ENCODE measurements around the gene SP1. TPM values are rescaled to one million over a fixed set of nuclear protein-coding genes. Genes with fewer than 3 reads are reported as not detected.

Gene SP1
- total and polyA plus RNA-seq, 2 of the 4 experiments (the other 2 are of a cell fraction) = 19.7 to 53.6 TPM

DNA sequence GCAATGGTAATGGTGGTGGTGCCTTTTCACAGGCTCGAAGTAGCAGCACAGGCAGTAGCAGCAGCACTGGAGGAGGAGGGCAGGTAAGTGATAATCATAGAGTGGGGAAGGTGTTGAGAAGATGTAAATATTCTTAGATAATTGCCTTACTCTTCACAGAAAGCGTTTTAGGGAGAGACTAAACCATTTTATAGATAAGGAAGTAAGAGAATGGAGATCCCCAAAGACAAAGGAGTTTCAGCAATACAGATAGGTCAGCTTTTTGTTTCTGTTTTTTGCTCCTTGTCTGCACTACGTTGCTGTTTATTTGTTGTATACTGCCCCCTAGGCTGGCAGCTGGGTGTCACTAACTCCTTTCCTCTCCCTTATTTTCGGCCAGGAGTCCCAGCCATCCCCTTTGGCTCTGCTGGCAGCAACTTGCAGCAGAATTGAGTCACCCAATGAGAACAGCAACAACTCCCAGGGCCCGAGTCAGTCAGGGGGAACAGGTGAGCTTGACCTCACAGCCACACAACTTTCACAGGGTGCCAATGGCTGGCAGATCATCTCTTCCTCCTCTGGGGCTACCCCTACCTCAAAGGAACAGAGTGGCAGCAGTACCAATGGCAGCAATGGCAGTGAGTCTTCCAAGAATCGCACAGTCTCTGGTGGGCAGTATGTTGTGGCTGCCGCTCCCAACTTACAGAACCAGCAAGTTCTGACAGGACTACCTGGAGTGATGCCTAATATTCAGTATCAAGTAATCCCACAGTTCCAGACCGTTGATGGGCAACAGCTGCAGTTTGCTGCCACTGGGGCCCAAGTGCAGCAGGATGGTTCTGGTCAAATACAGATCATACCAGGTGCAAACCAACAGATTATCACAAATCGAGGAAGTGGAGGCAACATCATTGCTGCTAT lies 2.0 kb downstream of the SP1 start:
- Histone ChIP-seq H4K8ac (ENCODE audit: low read depth in 2 of 2, low read length in 2 of 2) (peak overlapping the region; percentile 17 to 91; a peak in 3 of 4 replicates), H3K9me3 (ENCODE audit: control insufficient read depth, insufficient read depth, low read length) (no peaks in the 10 kb centered on the region), H3K14ac (replicated peaks; ENCODE audit: low read depth, low read length) (peak overlapping the region; percentile 62), H3K4me2 (ENCODE audit: low read depth, low read length) (peak overlapping the region; percentile 84), H3K4me3 (ENCODE audit: insufficient read depth, low read depth, low read length) (no peak overlapping the region), H3K23ac (ENCODE audit: low read depth, low read length) (peak overlapping the region; percentile 68), H3K56ac (ENCODE audit: extremely low read depth, insufficient read depth, low read length) (peak overlapping the region; percentile 76; the same call in 1 of the 2 replicates), H4K5ac (ENCODE audit: low read depth, low read length) (peak overlapping the region; percentile 69), H2BK5ac (ENCODE audit: low read depth, low read length, poor library complexity, severe bottlenecking) (peak overlapping the region; percentile 89), H2BK120ac (ENCODE audit: low read depth, low read length) (peak overlapping the region; percentile 81), H3K18ac (ENCODE audit: low read depth, low read length) (peak overlapping the region; percentile 48), H4K91ac (ENCODE audit: insufficient read depth, low read depth, low read length) (peak overlapping the region; percentile 81), H2AK9ac (replicated peaks; ENCODE audit: low read depth, low read length, poor library complexity) (peak overlapping the region; percentile 91), H3K9me1 (ENCODE audit: insufficient read depth, low read length) (peaks cover 16% of the 10 kb centered on the region), H2AK5ac (ENCODE audit: low read depth, low read length) (peak overlapping the region; percentile 94), H3K4me1 (ENCODE audit: control insufficient read depth, insufficient read depth, low read length) (peaks cover 16% of the 10 kb centered on the region), H3K9ac (ENCODE audit: low read depth, low read length) (peak overlapping the region; percentile 12; the same call in 1 of the 2 replicates), H3K79me1 (ENCODE audit: low read depth in 1 of 2, low read length in 2 of 2) (peaks cover 20 to 37% of the 10 kb centered on the region in 2 experiments), H2BK20ac (ENCODE audit: low read depth, low read length) (peak overlapping the region; percentile 45; the same call in 1 of the 2 replicates), H3K27me3 (ENCODE audit: control insufficient read depth, insufficient read depth, low read length) (no peaks in the 10 kb centered on the region), H3K4ac (ENCODE audit: low read depth, low read length) (peak overlapping the region; percentile 86), H3K27ac (ENCODE audit: insufficient read depth, low read length) (peak overlapping the region; percentile 83), H4K20me1 (ENCODE audit: insufficient read depth, low read length) (peaks cover 23% of the 10 kb centered on the region; the same call in 1 of the 2 replicates), H2BK15ac (ENCODE audit: low read depth, low read length) (peak overlapping the region; percentile 69; the same call in 2 of the 3 replicates), H3K36me3 (ENCODE audit: control insufficient read depth, insufficient read depth, low read length) (peaks cover 23% of the 10 kb centered on the region), H2AFZ (replicated peaks; ENCODE audit: low read length, poor library complexity) (no peak overlapping the region)
- ATAC-seq (ENCODE audit: low read depth) (no peak), DNase-seq (peak; percentile 44)
- 0 out of 2 replicates have a peak, but pooled peaks have one; percentile 6 for TF ChIP-seq MAZ (IDR thresholded peaks at IDR 0.05; ENCODE audit: borderline replicate concordance, low read depth, low read length)
- no peak for TF ChIP-seq RCOR1 (IDR thresholded peaks at IDR 0.05; ENCODE audit: insufficient replicate concordance, low read length)
- TF ChIP-seq, protein P1, sequence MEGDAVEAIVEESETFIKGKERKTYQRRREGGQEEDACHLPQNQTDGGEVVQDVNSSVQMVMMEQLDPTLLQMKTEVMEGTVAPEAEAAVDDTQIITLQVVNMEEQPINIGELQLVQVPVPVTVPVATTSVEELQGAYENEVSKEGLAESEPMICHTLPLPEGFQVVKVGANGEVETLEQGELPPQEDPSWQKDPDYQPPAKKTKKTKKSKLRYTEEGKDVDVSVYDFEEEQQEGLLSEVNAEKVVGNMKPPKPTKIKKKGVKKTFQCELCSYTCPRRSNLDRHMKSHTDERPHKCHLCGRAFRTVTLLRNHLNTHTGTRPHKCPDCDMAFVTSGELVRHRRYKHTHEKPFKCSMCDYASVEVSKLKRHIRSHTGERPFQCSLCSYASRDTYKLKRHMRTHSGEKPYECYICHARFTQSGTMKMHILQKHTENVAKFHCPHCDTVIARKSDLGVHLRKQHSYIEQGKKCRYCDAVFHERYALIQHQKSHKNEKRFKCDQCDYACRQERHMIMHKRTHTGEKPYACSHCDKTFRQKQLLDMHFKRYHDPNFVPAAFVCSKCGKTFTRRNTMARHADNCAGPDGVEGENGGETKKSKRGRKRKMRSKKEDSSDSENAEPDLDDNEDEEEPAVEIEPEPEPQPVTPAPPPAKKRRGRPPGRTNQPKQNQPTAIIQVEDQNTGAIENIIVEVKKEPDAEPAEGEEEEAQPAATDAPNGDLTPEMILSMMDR (conservative IDR thresholded peaks at IDR 0.05; ENCODE audit: low read depth, low read length) = peak; percentile 40
- TSS peak; percentile 68 for BruUV-seq (replicated peaks)
- intact Hi-C loops (cut with micrococcal nuclease) = loop anchor here (1.0 to 2.0 kb wide), 2 partner anchors 39 to 69 kb away; no protein-coding TSS in a partner anchor
- 25% methylated on average over 3 of the region's 9 CpGs; no CpG with 5 or more reads in 1 of the 2 experiments for WGBS, 2 experiments (ENCODE audit: extremely low coverage in 2 of 2, insufficient read length in 1 of 2)
- in situ Hi-C loops (cut with MboI; ENCODE audit: low sequenced_read_pairs) = no loop called here
- ChIA-PET POLR2A (ENCODE audit: unreplicated experiment) (no interaction called here), CTCF (interaction anchor here (1.0 to 2.4 kb wide), 3 partner anchors 28 to 57 kb away, joined by 3 to 8 read pairs (median 5); no protein-coding TSS in a partner anchor)
- dilution Hi-C loops (cut with HindIII; ENCODE audit: low sequenced_read_pairs, unreplicated experiment) = no loop called here

Measured in IMR-90 (cell line).